Measurements from ENCODE around the gene NANOG. TPM values are rescaled to one million over a fixed set of nuclear protein-coding genes. Genes with fewer than 3 reads are reported as not detected.

Gene NANOG
- total and polyA plus RNA-seq, 2 donors (not counting 3 experiments of a cell fraction or from before 2014, with no cell fraction given) = 0.03 TPM; not detected in 1

GRCh38 chr12:7749442-7749841 is 39.8 kb upstream of the NANOG start:
- H3K9ac ChIP-seq (replicated peaks; ENCODE audit: extremely low read depth, insufficient read depth, low read length) = no peak overlapping the region
- H3K79me2 ChIP-seq (ENCODE audit: control insufficient read depth, insufficient read depth, low read length) = no peaks in the 10 kb centered on the region
- H2AFZ ChIP-seq (ENCODE audit: low read depth, low read length) = no peak overlapping the region
- dilution Hi-C loops (cut with MboI; ENCODE audit: extremely low pct_ligation_motif_present, low sequenced_read_pairs) = no loop called here
- H3K4me1 ChIP-seq (ENCODE audit: control insufficient read depth, extremely low read depth, insufficient read depth, low read length) = no peaks in the 10 kb centered on the region
- no peak for TF ChIP-seq MYC (IDR thresholded peaks at IDR 0.05; ENCODE audit: low read depth, low read length)
- TF ChIP-seq POLR2AphosphoS5 (IDR thresholded peaks at IDR 0.05; ENCODE audit: insufficient read depth, low read depth, low read length) = no peak
- TF ChIP-seq FOS (IDR thresholded peaks at IDR 0.05; ENCODE audit: borderline replicate concordance, insufficient read depth, low read length) = no peak
- no peaks in the 10 kb centered on the region for H3K36me3 ChIP-seq (ENCODE audit: control insufficient read depth in 2 of 2, extremely low read depth in 1 of 2, insufficient read depth in 2 of 2, low read length in 2 of 2)
- H3K27ac ChIP-seq (ENCODE audit: insufficient read depth, low read depth, low read length) = no peak overlapping the region
- H3K4me3 ChIP-seq (replicated peaks in 1 of 3; ENCODE audit: insufficient read depth in 1 of 3, low read depth in 1 of 3, low read length in 3 of 3) = no peak overlapping the region
- ChIA-PET CTCF (no interaction called here), POLR2A (no interaction called here)
- no peaks in the 10 kb centered on the region for H3K9me3 ChIP-seq (replicated peaks; ENCODE audit: control insufficient read depth, insufficient read depth, low read length)
- H3K27me3 ChIP-seq (ENCODE audit: control insufficient read depth in 2 of 2, insufficient read depth in 2 of 2, low read length in 2 of 2) = no peaks in the 10 kb centered on the region
- H3K9me1 ChIP-seq (replicated peaks; ENCODE audit: control insufficient read depth, extremely low read depth, insufficient read depth, low read length) = no peaks in the 10 kb centered on the region
- no TSS peak for BruUV-seq (replicated peaks)
- H4K20me1 ChIP-seq (replicated peaks; ENCODE audit: control insufficient read depth, extremely low read depth, insufficient read depth, low read length) = no peaks in the 10 kb centered on the region
- intact Hi-C loops (cut with micrococcal nuclease) = no loop called here
- H3K4me2 ChIP-seq (ENCODE audit: insufficient read depth, low read length) = no peak overlapping the region
- FAIRE-seq (no peak), DNase-seq (ENCODE audit: low read depth, low spot score) (no peak)

- Histone ChIP-seq H3K9ac (replicated peaks; ENCODE audit: extremely low read depth, insufficient read depth, low read length) (no peak overlapping the region), H3K4me3 (replicated peaks in 1 of 3; ENCODE audit: insufficient read depth in 1 of 3, low read depth in 1 of 3, low read length in 3 of 3) (no peak overlapping the region), H3K27ac (ENCODE audit: insufficient read depth, low read depth, low read length) (no peak overlapping the region), H3K4me2 (ENCODE audit: insufficient read depth, low read length) (no peak overlapping the region), H3K36me3 (ENCODE audit: control insufficient read depth in 2 of 2, extremely low read depth in 1 of 2, insufficient read depth in 2 of 2, low read length in 2 of 2) (no peaks in the 10 kb centered on the region), H2AFZ (ENCODE audit: low read depth, low read length) (no peak overlapping the region), H3K4me1 (ENCODE audit: control insufficient read depth, extremely low read depth, insufficient read depth, low read length) (no peaks in the 10 kb centered on the region), H3K9me3 (replicated peaks; ENCODE audit: control insufficient read depth, insufficient read depth, low read length) (no peaks in the 10 kb centered on the region), H3K79me2 (ENCODE audit: control insufficient read depth, insufficient read depth, low read length) (no peaks in the 10 kb centered on the region), H3K27me3 (ENCODE audit: control insufficient read depth in 2 of 2, insufficient read depth in 2 of 2, low read length in 2 of 2) (no peaks in the 10 kb centered on the region), H4K20me1 (replicated peaks; ENCODE audit: control insufficient read depth, extremely low read depth, insufficient read depth, low read length) (no peaks in the 10 kb centered on the region), H3K9me1 (replicated peaks; ENCODE audit: control insufficient read depth, extremely low read depth, insufficient read depth, low read length) (no peaks in the 10 kb centered on the region)
- POLR2A ChIA-PET = no interaction called here
- intact Hi-C loops (cut with micrococcal nuclease) = no loop called here
- no TSS peak for BruUV-seq (replicated peaks)
- dilution Hi-C loops (cut with MboI; ENCODE audit: extremely low pct_ligation_motif_present, low sequenced_read_pairs) = no loop called here
- CTCF ChIA-PET = interaction anchor here (0.6 to 0.7 kb wide), 2 partner anchors 157 to 377 kb away, joined by 3 read pairs; no protein-coding TSS in a partner anchor
- FAIRE-seq = no peak
- no peak for DNase-seq (ENCODE audit: low read depth, low spot score)
- no peak for TF ChIP-seq POLR2A (IDR thresholded peaks at IDR 0.05; ENCODE audit: low read depth, low read length)
- no peak for TF ChIP-seq JUN (IDR thresholded peaks at IDR 0.05; ENCODE audit: borderline replicate concordance, insufficient read depth, insufficient read length, low read depth)
- no peak for TF ChIP-seq CTCF (IDR thresholded peaks at IDR 0.05; ENCODE audit: extremely low read depth in 1 of 2, insufficient read depth in 1 of 2, low read depth in 1 of 2, low read length in 2 of 2)
- TF ChIP-seq FOS (IDR thresholded peaks at IDR 0.05; ENCODE audit: borderline replicate concordance, insufficient read depth, low read length) = no peak
- TF ChIP-seq GATA2 (IDR thresholded peaks at IDR 0.05; ENCODE audit: insufficient read depth, insufficient read length, low read depth, low read length) = no peak
- TF ChIP-seq POLR2AphosphoS5 (IDR thresholded peaks at IDR 0.05; ENCODE audit: insufficient read depth, low read depth, low read length) = no peak
- no peak for TF ChIP-seq EZH2 (IDR thresholded peaks at IDR 0.05; ENCODE audit: borderline replicate concordance, low read depth, low read length, severe bottlenecking)
- no peak for TF ChIP-seq MAX (IDR thresholded peaks at IDR 0.05; ENCODE audit: insufficient read depth, insufficient read length)
- no peak for TF ChIP-seq MYC (IDR thresholded peaks at IDR 0.05; ENCODE audit: low read depth, low read length)
These were observed 38.9 kb upstream of the NANOG start for GRCh38 chr12:7750350-7750749.
